Activated CD4-positive, alpha-beta T cell treated with anti-CD3 and anti-CD28 coated beads for 48 hours (primary cell): ENCODE measurements around the gene TREH.
"Not testable (repeated sequence)": the region's sequence is repeated elsewhere in the genome, so short reads cannot be mapped to it uniquely, and the experiment has no call there.

ENCODE experiments used
- DNase-seq: peaks from one replicate; pipeline ENCODE4 v3.0.0-alpha.2; 2020

TREH gene

GRCh38 chr11:118694771-118695170 lies 15.3 kb upstream of the TREH start:
- DNase-seq, result no peak

- no peak for DNase-seq
These were observed 14.7 kb upstream of the TREH start for GRCh38 chr11:118694185-118694584.

GRCh38 chr11:118691926-118692830 lies 12.7 kb upstream of the TREH start:
- DNase-seq, result peak; percentile 77

GRCh38 chr11:118690553-118691304 lies 11.3 kb upstream of the TREH start:
- no peak for DNase-seq

- peak; percentile 91 for DNase-seq
These were observed 10.6 kb upstream of the TREH start for GRCh38 chr11:118689852-118690552.

GRCh38 chr11:118689503-118689851 lies 10.0 kb upstream of the TREH start:
- no peak for DNase-seq

- DNase-seq, result no peak
These were observed 9.5 kb upstream of the TREH start for GRCh38 chr11:118688851-118689502.

GRCh38 chr11:118688339-118688738 lies 8.9 kb upstream of the TREH start:
- peak; percentile 21 for DNase-seq

GRCh38 chr11:118687906-118688305 lies 8.5 kb upstream of the TREH start:
- DNase-seq, result no peak

GRCh38 chr11:118684187-118684586 lies 4.7 kb upstream of the TREH start:
- DNase-seq, result no peak

GRCh38 chr11:118682939-118683338 lies 3.5 kb upstream of the TREH start:
- not testable (repeated sequence) for DNase-seq

GRCh38 chr11:118682372-118682771 lies 2.9 kb upstream of the TREH start:
- no peak for DNase-seq

- not testable (repeated sequence) for DNase-seq
These were observed 542 bp downstream of the TREH start for GRCh38 chr11:118678908-118679307.

- DNase-seq, result no peak
These were observed 1.5 kb downstream of the TREH start for GRCh38 chr11:118677977-118678376.

- no peak for DNase-seq
These were observed 5.4 kb downstream of the TREH start for GRCh38 chr11:118674082-118674435.

- no peak for DNase-seq
These were observed 5.9 kb downstream of the TREH start for GRCh38 chr11:118673361-118674081.

GRCh38 chr11:118672846-118673245 lies 6.6 kb downstream of the TREH start:
- no peak for DNase-seq

- no peak for DNase-seq
These were observed 8.2 kb downstream of the TREH start for GRCh38 chr11:118671254-118671653.

- DNase-seq, result no peak
These were observed 9.4 kb downstream of the TREH start for GRCh38 chr11:118670063-118670462.

GRCh38 chr11:118666371-118666770 lies 13.1 kb downstream of the TREH start:
- no peak for DNase-seq

GRCh38 chr11:118663902-118664301 lies 15.5 kb downstream of the TREH start:
- DNase-seq, result no peak

- no peak for DNase-seq
These were observed 16.1 kb downstream of the TREH start for GRCh38 chr11:118663381-118663780.
